Measurements from ENCODE around the gene RXRA. TPM values are rescaled to one million over a fixed set of nuclear protein-coding genes. Genes with fewer than 3 reads are reported as not detected.

The RXRA gene
- total and polyA plus RNA-seq, 12 donors = 5.5 to 114 (median 71.3) TPM

DNA sequence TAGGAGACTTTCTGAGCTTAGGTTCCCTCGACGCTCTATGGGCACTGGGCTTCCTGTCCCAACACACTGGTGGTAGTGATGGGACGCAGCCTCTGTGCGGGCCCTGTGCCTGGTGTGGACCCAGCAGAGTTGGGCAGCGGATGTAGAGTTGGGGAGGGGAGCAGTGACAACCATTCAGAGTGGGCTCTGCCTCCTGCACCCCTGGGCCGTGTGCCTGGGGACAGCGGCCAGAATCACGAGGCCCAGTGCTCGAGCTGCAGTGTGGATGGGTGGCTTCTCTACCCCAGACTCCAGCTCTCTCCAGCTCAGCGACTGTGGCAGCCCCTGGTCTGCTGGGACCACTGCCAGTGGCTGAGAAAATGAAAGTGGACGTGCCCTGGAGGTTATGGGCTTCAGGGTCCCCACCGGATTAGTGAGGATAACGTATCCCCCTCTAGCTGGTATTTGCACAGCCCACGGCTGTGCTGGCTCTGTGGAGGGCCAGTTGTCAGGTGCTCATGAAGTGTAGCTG, 18.6 kb downstream of the RXRA start:
- intact Hi-C loops (cut with DNase I) = no loop called here
- no peaks in the 10 kb centered on the region for H3K36me3 ChIP-seq (replicated peaks in 1 of 2)
- H3K4me1 ChIP-seq (replicated peaks in 1 of 2) = peaks cover 73 to 99% of the 10 kb centered on the region in 2 donors
- no peak for DNase-seq
- H3K9me3 ChIP-seq (replicated peaks in 1 of 3) = no peaks in the 10 kb centered on the region
- TF ChIP-seq, protein P1, sequence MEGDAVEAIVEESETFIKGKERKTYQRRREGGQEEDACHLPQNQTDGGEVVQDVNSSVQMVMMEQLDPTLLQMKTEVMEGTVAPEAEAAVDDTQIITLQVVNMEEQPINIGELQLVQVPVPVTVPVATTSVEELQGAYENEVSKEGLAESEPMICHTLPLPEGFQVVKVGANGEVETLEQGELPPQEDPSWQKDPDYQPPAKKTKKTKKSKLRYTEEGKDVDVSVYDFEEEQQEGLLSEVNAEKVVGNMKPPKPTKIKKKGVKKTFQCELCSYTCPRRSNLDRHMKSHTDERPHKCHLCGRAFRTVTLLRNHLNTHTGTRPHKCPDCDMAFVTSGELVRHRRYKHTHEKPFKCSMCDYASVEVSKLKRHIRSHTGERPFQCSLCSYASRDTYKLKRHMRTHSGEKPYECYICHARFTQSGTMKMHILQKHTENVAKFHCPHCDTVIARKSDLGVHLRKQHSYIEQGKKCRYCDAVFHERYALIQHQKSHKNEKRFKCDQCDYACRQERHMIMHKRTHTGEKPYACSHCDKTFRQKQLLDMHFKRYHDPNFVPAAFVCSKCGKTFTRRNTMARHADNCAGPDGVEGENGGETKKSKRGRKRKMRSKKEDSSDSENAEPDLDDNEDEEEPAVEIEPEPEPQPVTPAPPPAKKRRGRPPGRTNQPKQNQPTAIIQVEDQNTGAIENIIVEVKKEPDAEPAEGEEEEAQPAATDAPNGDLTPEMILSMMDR (IDR thresholded peaks at IDR 0.05) = no peak
- TF ChIP-seq POLR2A (IDR thresholded peaks at IDR 0.05) = no peak
- no peak overlapping the region for H3K4me3 ChIP-seq
- H3K27ac ChIP-seq = peak overlapping the region in 4 of 5 donors; percentile 1 to 85 (median 46)
- WGBS, 4 donors = 63 to 74% (median 69%) methylated on average over 7 to 14 of the region's 14 CpGs
- no peaks in the 10 kb centered on the region for H3K27me3 ChIP-seq

DNA sequence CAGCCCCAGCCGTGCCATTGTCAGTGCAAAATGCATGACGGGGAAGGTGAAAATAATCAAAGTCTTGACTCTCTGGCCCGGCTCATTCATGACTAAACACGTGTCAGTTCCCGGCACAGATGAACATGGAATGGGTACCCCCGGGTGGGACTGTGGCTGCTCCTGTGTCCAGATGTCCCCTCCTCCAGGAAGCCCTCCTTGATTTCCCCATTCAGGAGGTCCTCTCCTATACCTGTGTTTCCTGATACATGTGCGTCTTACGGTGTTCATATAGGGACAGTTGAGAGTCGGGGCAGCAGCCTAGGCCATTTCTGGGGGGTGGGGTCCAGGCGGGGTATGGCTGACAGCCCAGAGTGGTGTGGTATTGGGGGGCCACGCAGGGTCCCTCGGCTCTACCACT, 19.5 kb downstream of the RXRA start:
- H3K4me3 ChIP-seq = no peak overlapping the region
- 83 to 93% (median 85%) methylated on average over 10 to 12 of the region's 12 CpGs for WGBS, 4 donors
- H3K9me3 ChIP-seq (replicated peaks in 1 of 3) = no peaks in the 10 kb centered on the region
- intact Hi-C loops (cut with DNase I) = no loop called here
- H3K27me3 ChIP-seq = no peaks in the 10 kb centered on the region
- peaks cover 64 to 99% of the 10 kb centered on the region in 2 donors for H3K4me1 ChIP-seq (replicated peaks in 1 of 2)
- DNase-seq = no peak
- H3K27ac ChIP-seq = peak overlapping the region in 3 of 5 donors; percentile 1 to 85 (median 80)
- no peaks in the 10 kb centered on the region for H3K36me3 ChIP-seq (replicated peaks in 1 of 2)
- TF ChIP-seq, protein P1 (IDR thresholded peaks at IDR 0.05) = no peak
- TF ChIP-seq POLR2A (IDR thresholded peaks at IDR 0.05) = no peak

DNA sequence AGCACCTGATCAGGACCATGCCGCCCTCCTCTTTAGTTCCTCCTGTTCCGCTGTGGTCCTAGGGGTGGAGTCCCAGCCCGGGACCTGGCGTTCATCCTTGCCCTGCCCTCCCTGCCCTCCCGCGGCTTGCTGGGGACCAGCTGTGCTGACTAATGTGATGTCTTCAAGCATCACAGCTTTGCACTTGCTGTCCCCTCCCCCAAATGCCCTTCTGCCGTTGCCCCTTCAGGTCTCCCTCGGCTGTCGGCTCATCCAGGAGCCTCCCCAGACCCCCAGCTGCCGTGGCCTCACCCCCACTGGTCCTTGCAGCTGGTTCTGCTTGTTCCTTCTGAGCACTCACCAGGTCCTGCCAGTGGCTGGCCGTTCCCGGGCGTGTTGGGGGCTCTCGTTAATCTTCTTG, 19.9 kb downstream of the RXRA start:
- Histone ChIP-seq H3K36me3 (replicated peaks in 1 of 2) (no peaks in the 10 kb centered on the region), H3K4me1 (replicated peaks in 1 of 2) (peaks cover 60 to 99% of the 10 kb centered on the region in 2 donors), H3K27ac (peak overlapping the region in 2 of 5 donors; percentile 80 to 85), H3K4me3 (no peak overlapping the region), H3K27me3 (no peaks in the 10 kb centered on the region), H3K9me3 (replicated peaks in 1 of 3) (no peaks in the 10 kb centered on the region)
- 48 to 59% (median 58%) methylated on average over 10 to 14 of the region's 14 CpGs for WGBS, 4 donors
- peak in 2 of 7 donors; percentile 47 to 73 for DNase-seq
- intact Hi-C loops (cut with DNase I) = no loop called here
- no peak for TF ChIP-seq POLR2A (IDR thresholded peaks at IDR 0.05)
- TF ChIP-seq, protein P1 (IDR thresholded peaks at IDR 0.05) = no peak

DNA sequence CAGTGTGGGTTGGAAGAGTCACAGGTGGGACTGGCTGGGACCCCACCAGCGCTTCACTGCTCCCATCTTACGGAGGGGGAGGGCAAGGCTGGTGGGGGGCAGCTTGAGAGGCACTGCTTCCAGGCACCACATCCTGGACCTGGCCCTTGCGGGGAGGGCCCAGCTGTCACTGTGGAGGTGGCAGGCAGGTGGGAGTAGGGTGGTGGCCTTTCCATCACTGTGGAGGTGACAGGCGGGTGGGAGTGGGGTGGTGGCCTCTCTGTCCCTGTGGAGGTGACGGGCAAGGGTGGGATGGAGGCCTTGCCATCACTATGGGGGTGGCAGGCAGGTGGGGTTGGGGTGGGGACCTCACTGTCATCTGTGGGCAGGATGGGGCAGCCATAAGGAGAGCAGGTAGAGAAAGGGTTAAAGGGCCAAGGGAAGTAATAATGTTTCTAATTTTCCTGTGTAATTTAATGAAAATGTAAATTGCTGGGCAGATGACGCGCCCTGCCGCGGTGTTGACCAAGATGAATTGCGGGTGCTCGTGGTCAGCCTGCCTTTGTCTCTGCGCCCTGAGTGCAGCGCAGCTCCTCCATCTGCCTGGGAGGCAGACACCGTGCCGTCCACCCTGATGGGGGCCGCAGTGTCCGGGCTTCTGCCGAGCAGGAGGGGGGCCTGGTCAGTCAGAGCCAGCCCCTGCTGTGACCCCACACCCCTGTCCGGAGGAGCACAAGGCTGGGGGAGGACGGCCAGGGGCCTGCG, 20.8 kb downstream of the RXRA start:
- Histone ChIP-seq H3K36me3 (replicated peaks in 1 of 2) (no peaks in the 10 kb centered on the region), H3K4me1 (replicated peaks in 1 of 2) (peaks cover 51 to 99% of the 10 kb centered on the region in 2 donors), H3K4me3 (no peak overlapping the region), H3K27ac (peak overlapping the region in 2 of 5 donors; percentile 80 to 85), H3K27me3 (no peaks in the 10 kb centered on the region), H3K9me3 (replicated peaks in 1 of 3) (no peaks in the 10 kb centered on the region)
- DNase-seq = no peak
- intact Hi-C loops (cut with DNase I) = no loop called here
- WGBS, 4 donors = 76 to 85% (median 81%) methylated on average over 16 to 21 of the region's 21 CpGs
- TF ChIP-seq, protein P1 (IDR thresholded peaks at IDR 0.05) = no peak
- no peak for TF ChIP-seq POLR2A (IDR thresholded peaks at IDR 0.05)

All from adrenal gland (tissue), 12 donors.